IPS-18c (cell line): ENCODE measurements around the gene MYO1B.

Experiments
- H3K4me3 ChIP-seq: 2 replicates; pipeline ENCODE4 v1.7.0; 2013; ENCODE audit warnings: low read depth, mild to moderate bottlenecking, low read length, moderate library complexity; ENCODE audit not compliant: insufficient read depth
- H3K9me3 ChIP-seq: one replicate; pipeline ENCODE4 v1.6.1; 2013; ENCODE audit warnings: mild to moderate bottlenecking, low read length, moderate library complexity; ENCODE audit not compliant: control insufficient read depth, insufficient read depth

The MYO1B gene

DNA sequence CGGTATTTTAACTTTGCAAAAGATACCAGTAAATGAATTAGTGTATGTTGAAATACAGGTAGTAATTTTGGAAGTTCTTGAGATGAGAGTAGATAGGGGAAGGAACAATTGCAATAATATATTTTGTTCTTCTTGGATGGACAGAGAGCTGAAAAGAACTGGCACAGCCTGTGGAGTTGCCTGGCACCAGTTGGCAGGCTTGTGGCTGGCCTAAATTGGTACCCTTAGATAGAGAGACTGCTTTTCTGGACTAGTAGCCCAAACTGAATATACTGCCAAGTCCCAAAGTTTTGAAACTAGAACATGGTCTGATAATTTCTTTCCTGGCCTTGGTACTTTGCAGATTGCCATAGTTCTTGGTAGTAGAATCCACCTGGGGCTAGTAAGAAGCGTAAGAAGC lies 26.9 kb downstream of the MYO1B start:
- no peaks in the 10 kb centered on the region for H3K9me3 ChIP-seq

DNA sequence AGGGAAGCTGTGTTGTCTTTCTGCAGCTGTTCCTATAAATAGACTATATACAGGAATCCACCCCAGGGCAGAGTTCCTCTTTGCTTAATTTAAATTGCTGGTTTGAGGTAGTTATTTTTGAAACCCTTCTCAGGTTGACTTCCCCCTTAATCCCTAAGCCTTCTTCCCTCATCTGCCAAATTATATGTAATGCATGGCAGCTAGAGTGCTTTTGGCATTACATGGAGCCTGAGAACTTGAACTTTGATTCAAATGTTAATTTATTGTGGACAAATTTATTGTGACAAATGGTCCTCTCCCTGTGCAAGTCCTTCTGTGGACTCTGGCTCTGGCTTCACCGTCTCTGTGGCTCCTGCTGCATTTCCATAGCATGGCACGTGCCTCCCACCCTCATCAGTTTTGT lies 29.2 kb downstream of the MYO1B start:
- Histone ChIP-seq H3K9me3 (no peaks in the 10 kb centered on the region), H3K4me3 (no peak overlapping the region)

More for the DNA sequence above, 26.9 kb downstream of the MYO1B start:
- H3K4me3 ChIP-seq = no peak overlapping the region

DNA sequence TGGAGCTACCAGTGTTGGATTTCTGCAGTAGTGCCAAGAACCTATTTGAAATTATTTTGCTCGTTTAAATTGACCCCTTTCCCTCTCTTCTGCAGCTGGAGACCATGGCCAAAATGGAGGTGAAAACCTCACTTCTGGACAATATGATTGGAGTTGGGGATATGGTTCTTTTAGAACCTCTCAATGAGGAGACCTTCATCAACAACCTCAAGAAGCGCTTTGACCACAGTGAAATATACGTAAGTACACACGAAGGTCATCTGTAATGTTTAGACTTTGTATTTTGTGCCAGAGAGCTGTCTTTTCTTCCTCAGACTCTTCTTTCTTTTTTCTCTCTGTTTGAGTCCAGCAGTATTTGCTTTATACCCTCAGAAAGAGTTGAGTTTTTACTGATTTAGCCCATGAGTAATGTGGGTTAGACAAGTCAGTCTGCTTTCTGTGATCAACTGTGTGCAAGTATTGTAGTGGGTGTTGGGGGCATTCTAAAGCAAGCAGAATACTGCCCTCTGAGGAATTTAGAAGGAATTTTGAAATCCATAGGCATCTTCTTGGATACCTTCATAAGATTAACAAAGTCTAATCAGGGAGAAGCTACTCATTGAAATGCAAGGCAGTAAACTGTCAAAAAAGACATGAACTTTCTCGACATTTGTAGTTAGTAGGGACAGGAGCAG lies 31.7 kb downstream of the MYO1B start:
- H3K9me3 ChIP-seq = no peaks in the 10 kb centered on the region
- H3K4me3 ChIP-seq = no peak overlapping the region

DNA sequence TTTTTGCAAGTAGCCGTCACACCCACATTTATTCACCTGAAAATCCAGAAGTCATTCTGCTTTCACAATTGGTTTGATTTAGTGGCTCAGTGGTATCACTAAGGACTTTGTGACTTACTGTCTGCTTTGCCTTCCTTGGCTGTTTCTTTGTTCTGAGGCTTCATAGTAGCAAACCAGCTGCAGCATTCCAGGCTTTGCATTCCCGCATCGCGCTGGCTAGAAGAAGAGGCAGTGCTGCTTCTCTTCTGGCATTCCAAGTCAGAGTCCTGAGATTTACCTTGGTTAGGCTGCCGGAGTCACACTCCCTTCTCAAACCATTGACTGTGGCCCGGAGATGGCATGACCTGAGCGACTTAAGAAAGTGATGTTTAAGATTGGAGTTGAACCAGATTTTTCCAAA lies 35.1 kb downstream of the MYO1B start:
- no peak overlapping the region for H3K4me3 ChIP-seq
- no peaks in the 10 kb centered on the region for H3K9me3 ChIP-seq

DNA sequence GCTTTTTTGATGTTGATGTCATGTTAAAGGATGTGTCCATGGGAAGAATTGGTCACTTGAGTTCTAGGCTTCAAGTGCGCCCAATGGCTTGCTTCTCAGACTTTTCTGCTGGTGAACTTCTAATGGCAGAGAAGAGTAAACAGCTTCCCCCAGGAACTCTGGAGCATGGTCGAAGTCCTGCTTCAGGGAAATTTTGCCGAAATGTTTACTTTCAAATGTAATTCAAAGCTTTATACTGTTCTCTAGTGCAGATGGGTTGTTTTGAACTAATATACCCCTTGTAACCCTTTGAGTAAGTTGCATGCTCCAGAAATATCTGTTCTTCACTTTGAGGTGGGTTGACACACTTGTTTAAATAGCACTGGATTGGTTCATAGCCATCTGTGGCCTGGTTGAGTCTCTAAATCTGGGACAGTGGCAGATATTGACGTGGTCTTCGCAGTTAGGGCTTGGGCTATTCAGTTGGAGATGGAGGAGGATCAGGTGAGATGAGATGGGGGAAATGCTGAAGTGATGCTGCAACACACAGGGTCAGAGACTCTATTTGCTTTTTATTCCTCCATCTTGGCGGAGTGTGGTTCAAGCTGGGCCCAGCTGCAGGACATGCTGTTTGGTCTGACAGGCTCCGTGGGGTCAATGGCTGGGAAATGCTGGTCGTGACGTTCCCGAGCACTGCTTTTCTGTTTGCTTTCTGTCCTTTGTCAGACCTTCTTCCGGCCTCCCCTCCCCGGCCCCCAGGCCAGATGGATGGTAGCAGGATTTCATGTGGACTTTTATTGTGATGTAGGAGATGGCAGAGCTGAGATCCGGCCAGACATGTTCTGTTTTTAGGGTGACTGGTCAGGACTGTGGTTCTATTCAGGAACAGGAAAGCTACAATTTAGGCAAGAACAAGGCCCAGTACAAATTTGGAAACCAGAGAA lies 35.9 kb downstream of the MYO1B start:
- H3K4me3 ChIP-seq = no peak overlapping the region
- no peaks in the 10 kb centered on the region for H3K9me3 ChIP-seq

DNA sequence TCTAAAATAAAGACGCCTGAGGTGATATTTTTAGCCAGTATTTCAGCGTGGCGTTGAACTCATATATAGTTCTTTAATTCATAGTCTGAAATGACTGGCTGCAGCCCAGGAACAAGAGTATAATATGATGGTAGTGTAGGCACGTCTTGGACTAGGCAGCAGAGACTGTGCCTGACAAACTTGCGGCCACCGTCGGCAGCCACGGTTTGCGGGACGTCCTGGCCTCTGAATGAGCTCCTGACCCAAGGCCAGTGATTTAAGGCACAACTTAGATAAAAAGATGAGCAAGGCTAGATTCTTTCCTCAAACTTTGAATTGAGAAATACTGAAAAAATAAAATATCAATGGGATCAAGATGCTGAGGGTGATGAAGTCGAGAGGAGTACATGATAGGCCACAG lies 40.0 kb downstream of the MYO1B start:
- no peak overlapping the region for H3K4me3 ChIP-seq
- no peaks in the 10 kb centered on the region for H3K9me3 ChIP-seq

DNA sequence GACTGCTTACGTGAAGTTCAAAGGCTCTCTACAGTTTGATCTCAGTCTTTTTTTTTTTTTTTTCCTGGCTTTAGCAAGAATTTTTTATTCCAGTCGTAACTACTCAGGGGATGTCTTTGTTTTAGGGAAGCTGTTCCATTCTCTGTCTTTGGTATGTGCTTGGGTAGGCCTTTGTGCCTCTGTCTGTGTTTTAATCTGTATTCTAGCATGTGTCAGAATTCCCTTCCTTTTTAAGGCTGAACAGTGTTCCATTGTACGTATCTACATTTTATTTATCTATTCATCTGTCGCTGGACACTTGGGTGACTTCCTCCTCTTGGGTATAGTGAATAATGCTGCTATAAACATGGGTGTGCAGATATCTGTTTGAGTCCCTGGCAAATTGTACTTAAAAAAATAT lies 42.6 kb downstream of the MYO1B start:
- no peaks in the 10 kb centered on the region for H3K9me3 ChIP-seq
- no peak overlapping the region for H3K4me3 ChIP-seq

DNA sequence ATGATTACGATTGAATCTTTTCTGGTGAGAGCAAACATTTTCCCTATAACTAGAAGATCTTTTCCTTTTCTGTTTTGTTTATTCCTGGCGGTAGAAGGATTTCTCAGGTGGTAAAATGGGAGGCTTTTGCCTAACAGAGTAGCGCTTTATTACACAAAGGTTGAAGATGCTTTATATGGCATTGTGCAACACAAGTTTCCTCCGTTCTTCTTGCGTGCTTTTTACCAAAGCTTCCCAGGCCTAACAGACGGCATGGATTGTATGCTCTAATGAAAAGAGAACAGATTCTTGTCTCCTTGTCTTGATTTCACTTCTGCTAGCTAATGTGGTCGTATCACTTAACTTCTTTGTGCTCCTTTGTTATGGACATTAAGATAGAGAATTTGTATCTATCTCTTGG lies 43.8 kb downstream of the MYO1B start:
- H3K4me3 ChIP-seq = no peak overlapping the region
- no peaks in the 10 kb centered on the region for H3K9me3 ChIP-seq

DNA sequence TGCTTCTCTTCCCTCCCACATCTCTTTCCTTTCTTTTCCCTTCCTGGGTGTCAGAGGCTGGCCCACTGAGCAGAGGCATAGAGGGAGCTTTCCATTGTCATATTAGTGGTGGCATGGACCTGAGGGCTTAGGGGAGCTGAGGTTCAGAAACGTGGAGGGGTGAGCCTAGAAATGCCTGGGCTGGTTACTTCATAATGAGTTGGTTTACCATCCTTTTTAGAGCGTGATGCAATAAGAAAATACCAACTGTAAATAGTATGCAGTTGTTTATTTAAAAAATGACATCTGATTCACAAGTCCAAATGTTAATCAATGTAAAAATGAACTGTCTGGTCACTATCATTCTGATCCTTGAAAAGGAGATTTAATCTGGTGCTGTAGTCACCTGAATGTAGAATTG lies 46.3 kb downstream of the MYO1B start:
- Histone ChIP-seq H3K4me3 (no peak overlapping the region), H3K9me3 (no peaks in the 10 kb centered on the region)

DNA sequence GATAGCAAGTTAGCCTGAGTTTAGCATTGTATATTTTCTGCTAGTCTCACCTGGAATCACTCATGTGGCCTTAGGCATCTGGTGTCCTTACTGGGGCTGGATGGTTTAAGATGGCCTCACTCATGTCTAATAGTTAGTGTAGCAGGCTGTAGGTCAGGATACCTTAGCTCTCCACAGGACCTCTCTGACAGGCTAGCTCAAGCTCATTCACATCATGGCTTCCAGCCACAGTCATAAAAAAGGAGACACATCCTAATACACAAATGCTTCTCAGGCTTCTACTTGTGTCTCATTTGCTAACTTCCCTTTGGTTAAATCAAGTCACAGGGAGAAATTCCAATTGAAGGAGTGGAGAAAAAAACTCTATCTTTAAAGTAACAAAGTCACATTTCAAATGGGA lies 47.7 kb downstream of the MYO1B start:
- Histone ChIP-seq H3K4me3 (no peak overlapping the region), H3K9me3 (no peaks in the 10 kb centered on the region)

DNA sequence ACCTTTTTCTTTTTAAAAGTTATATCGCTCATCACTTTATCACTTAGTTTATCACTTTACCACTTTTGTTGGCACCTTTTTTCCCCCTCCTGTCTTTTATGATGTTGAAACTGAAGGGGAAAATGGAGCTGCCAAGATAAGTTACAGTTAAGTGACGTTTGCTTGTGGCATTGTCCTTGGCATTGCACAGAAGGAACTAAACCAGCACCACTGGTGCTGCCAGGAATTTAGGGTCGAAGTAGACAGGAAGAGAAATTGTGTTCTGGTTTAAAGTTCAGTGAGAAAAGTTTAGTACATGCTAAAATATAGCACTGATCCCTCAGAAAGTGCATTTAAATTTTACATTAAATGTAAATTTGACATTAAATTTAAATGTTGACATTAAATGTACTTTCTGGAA lies 49.9 kb downstream of the MYO1B start:
- Histone ChIP-seq H3K4me3 (no peak overlapping the region), H3K9me3 (no peaks in the 10 kb centered on the region)

DNA sequence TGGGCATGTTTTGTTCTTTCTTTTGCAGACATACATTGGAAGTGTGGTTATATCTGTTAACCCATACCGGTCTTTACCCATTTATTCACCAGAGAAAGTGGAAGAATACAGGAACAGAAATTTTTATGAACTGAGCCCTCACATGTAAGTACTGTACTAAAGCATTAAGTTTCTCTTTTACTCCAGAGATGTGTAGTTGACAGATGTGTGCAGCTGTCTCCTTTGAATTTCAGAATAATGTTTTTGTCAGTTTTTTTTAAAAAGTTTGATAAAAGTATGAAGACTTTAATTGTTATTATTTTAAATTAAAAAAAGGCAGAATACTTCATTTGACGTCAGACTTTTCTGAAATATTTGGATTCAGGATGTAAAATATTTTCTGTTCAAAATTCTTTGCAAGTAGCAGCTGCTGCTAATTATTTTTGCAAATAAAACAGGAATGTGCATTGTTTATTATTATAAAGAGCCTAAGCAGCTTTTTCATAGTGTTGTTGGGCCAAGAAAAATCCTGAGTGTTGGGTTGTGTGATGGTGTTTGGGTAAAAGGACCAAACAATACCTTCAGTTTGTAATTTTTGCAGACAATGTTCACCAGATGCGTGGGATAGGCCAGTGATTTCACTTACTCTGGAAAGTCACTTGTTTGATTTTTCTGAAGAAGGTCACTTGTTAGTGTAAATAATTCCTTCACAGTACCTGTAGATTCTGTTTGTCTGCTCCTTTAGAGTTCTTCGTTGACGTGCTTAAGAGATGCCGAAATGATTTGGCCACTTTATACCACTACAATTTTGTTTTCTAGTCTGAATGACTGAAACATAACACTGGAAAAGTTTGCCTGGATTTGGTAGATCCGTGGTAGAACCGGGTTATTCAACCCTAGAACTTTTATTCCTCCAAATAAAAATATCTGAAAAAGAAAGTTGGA lies 51.1 kb downstream of the MYO1B start:
- H3K4me3 ChIP-seq = no peak overlapping the region
- H3K9me3 ChIP-seq = no peaks in the 10 kb centered on the region

DNA sequence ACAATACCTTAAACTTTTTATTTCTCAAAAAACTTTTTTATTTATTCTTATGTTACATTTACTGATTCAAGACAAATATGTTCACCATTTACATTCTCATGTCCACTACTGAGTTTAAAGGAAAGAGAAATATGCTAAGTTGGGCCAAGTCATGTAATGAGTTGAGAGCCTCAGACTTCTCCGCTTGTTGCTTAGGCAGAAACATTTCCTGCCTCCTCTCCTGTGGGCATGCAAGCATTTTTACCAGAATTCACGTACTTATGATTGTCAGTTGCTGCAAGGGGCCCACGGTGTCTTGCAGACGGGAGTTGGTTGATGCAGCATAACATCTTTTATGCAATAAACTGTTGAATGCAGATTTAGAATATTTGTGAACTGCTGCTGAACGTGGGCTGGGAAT lies 51.8 kb downstream of the MYO1B start:
- no peaks in the 10 kb centered on the region for H3K9me3 ChIP-seq
- no peak overlapping the region for H3K4me3 ChIP-seq

DNA sequence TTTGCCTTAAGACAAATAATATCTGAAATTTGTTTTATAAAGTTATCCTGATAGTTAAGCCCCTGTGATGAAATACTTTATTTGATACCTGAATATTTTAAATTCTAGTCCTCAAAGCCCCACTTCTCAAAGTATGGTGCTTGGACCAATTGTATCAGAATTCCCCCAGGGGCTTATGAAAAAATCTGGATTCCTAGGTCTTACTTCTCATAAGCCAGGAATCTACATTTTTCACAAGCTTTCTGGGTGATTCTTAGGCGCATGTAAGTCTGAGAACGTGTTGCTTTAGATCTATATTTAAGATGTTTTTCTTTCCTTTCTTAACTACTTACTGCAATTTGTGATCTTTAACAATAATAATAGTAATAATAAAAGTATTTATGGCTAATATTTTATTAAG lies 53.1 kb downstream of the MYO1B start:
- Histone ChIP-seq H3K9me3 (no peaks in the 10 kb centered on the region), H3K4me3 (no peak overlapping the region)

DNA sequence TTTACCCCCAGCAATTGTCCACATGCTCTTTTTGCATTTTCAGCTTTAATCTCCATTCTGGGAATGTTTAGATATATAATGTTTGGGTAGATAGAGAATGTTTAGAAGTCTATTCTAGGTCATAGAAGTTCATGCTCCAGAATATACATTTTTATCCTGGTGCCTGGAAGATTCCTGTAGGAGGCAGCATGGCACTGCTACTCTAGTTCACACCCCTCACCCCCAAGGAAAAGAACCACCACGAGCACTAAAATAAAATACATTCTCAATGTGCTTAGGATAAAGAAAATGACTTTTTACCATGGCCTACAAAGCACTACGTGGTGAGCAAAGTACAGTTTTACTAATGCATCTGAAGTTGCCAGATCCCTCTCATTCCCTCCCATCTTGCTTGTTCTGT lies 53.8 kb downstream of the MYO1B start:
- H3K4me3 ChIP-seq = no peak overlapping the region
- no peaks in the 10 kb centered on the region for H3K9me3 ChIP-seq

DNA sequence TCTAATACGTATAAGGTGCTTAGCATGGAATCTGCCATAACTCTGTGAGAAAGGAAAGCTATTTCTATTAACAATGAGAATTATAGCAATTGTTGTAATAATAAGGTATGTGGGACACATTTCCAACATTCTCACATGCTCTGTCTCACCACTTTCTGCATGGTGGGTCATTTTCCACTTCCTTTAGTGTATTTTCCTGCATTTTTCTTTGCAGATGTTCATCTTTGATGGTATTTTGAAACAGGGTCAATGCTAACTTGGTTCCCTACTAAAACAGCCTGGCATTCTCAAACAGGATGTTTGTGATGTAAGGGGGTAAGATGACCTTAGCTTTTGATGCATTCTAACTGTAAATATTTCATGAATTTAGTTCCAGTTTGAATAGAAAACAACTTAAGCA lies 54.7 kb downstream of the MYO1B start:
- H3K4me3 ChIP-seq = no peak overlapping the region
- H3K9me3 ChIP-seq = no peaks in the 10 kb centered on the region

DNA sequence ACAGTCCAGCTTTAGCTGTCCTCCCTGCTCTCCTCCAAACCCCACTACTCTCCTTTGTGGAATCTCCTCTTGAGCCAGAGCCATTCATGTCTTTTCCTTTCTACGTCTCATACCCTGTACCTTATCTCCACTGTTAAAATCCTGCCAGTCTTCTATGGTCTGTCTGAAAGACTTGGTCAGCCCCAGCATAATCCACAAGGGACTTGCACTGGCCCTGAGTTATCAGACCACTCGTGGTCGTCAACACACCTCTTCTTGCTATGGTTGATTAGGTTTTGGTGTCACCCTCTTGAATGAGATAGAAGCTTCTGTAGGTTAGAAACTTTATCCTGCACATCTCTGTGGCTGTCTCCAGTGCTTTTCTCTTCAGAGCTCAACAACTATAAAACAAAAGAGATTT lies 56.8 kb downstream of the MYO1B start:
- no peak overlapping the region for H3K4me3 ChIP-seq
- no peaks in the 10 kb centered on the region for H3K9me3 ChIP-seq
